ENCODE results near the gene NLRC4. TPM values are rescaled to one million over a fixed set of nuclear protein-coding genes. Genes with fewer than 3 reads are reported as not detected.
"Not testable (repeated sequence)": the region's sequence is repeated elsewhere in the genome, so short reads cannot be mapped to it uniquely, and the experiment has no call there.

Gene NLRC4
- total RNA-seq, 2 donors from 2014 or later, result 0.10 to 0.32 TPM

DNA sequence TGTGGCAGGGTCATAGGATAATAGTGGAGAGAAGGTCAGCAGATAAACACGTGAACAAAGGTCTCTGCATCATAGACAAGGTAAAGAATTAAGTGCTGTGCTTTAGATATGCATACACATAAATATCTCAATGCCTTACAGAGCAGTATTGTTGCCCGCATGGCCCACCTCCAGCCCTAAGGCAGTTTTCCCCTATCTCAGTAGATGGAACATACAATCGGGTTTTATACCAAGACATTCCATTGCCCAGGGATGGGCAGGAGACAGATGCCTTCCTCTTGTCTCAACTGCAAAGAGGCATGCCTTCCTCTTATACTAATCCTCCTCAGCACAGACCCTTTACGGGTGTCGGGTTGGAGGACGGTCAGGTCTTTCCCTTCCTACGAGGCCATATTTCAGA is 11.1 kb upstream of the NLRC4 start:
- ATAC-seq; H3K4me3 Mint-ChIP-seq; H3K36me3 Mint-ChIP-seq (ENCODE audit: low read depth); H3K9me3 ChIP-seq (ENCODE audit: control insufficient read depth, low read length, poor library complexity, severe bottlenecking); DNase-seq; H3K27ac Mint-ChIP-seq: not testable (repeated sequence)
- Mint-ChIP-seq H3K27me3 (peaks cover 14% of the 10 kb centered on the region), H3K4me1 (peaks cover 11% of the 10 kb centered on the region)

GRCh38 chr2:32274289-32274688 is 9.6 kb upstream of the NLRC4 start:
- ATAC-seq (no peak), DNase-seq (no peak)
- Mint-ChIP-seq H3K36me3 (ENCODE audit: low read depth) (no peaks in the 10 kb centered on the region), H3K4me1 (peaks cover 11% of the 10 kb centered on the region), H3K4me3 (no peak overlapping the region), H3K27ac (no peak overlapping the region), H3K27me3 (peaks cover 14% of the 10 kb centered on the region)
- H3K9me3 ChIP-seq (ENCODE audit: control insufficient read depth, low read length, poor library complexity, severe bottlenecking), result no peaks in the 10 kb centered on the region

- ATAC-seq (no peak), DNase-seq (no peak)
- H3K4me3 Mint-ChIP-seq, result no peak overlapping the region
- H3K36me3 Mint-ChIP-seq (ENCODE audit: low read depth), result no peaks in the 10 kb centered on the region
- H3K27ac Mint-ChIP-seq, result no peak overlapping the region
- peaks cover under 1% of the 10 kb centered on the region for H3K4me1 Mint-ChIP-seq
- no peaks in the 10 kb centered on the region for H3K9me3 ChIP-seq (ENCODE audit: control insufficient read depth, low read length, poor library complexity, severe bottlenecking)
- H3K27me3 Mint-ChIP-seq, result peaks cover 14% of the 10 kb centered on the region
These were observed 7.6 kb upstream of the NLRC4 start for GRCh38 chr2:32272279-32272678.

GRCh38 chr2:32271063-32271462 is 6.4 kb upstream of the NLRC4 start:
- no peak overlapping the region for H3K27ac Mint-ChIP-seq
- H3K36me3 Mint-ChIP-seq (ENCODE audit: low read depth), result no peaks in the 10 kb centered on the region
- H3K4me1 Mint-ChIP-seq, result no peaks in the 10 kb centered on the region
- no peak overlapping the region for H3K4me3 Mint-ChIP-seq
- peaks cover 14% of the 10 kb centered on the region for H3K27me3 Mint-ChIP-seq
- ATAC-seq, result no peak
- no peaks in the 10 kb centered on the region for H3K9me3 ChIP-seq (ENCODE audit: control insufficient read depth, low read length, poor library complexity, severe bottlenecking)
- DNase-seq, result no peak

GRCh38 chr2:32262105-32262504 is 2.6 kb downstream of the NLRC4 start:
- Mint-ChIP-seq H3K4me1 (peaks cover 5% of the 10 kb centered on the region), H3K27me3 (peaks cover 3% of the 10 kb centered on the region), H3K4me3 (no peak overlapping the region), H3K36me3 (ENCODE audit: low read depth) (peaks cover 2% of the 10 kb centered on the region), H3K27ac (no peak overlapping the region)
- H3K9me3 ChIP-seq (ENCODE audit: control insufficient read depth, low read length, poor library complexity, severe bottlenecking), result no peaks in the 10 kb centered on the region
- ATAC-seq, result no peak
- DNase-seq, result no peak

DNA sequence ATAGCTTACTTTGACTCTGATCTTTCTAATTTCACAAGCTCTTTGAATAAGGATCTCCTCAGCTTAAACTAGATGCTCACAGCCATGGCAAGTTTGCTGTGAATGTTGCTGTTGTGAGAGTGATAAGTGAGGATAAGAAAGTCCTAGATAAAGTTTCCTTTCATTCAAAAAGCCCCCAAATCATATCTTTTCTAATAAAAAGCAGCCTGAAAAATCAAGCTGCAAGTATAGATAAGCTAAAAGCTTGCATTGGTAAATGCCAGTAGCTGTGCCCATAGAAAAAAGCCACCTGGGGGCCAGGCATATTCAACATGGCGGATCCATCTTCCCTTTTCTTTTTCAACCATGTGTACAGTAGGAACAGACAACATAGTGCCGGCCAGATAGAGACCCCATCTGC is 4.3 kb downstream of the NLRC4 start:
- ATAC-seq (no peak), DNase-seq (no peak)
- peaks cover 5% of the 10 kb centered on the region for H3K4me1 Mint-ChIP-seq
- peaks cover 2% of the 10 kb centered on the region for H3K36me3 Mint-ChIP-seq (ENCODE audit: low read depth)
- H3K9me3 ChIP-seq (ENCODE audit: control insufficient read depth, low read length, poor library complexity, severe bottlenecking), result no peaks in the 10 kb centered on the region
- H3K27me3 Mint-ChIP-seq, result peaks cover 7% of the 10 kb centered on the region
- no peak overlapping the region for H3K4me3 Mint-ChIP-seq
- H3K27ac Mint-ChIP-seq, result no peak overlapping the region

DNA sequence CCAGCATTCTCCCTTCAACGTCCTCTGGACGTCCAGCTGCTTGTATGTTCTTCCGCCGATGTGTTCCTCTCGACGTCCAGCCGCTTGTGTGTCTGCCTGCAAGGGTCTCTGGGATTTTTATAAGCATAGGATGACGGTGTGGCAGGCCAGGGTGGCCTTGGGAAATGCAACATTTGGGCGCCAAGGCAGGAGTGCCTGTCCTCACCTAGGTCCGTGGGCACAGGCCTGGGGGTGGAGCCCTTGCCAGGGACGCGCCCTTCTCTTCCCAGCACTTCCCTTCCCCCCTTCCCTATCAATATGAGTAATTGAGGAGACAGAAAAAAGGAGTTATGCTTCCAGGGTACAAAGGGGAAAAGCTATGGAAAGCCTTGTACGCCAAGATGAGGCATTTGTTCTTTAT is 6.4 kb downstream of the NLRC4 start:
- peaks cover 7% of the 10 kb centered on the region for H3K27me3 Mint-ChIP-seq
- ATAC-seq (no peak), DNase-seq (no peak)
- no peak overlapping the region for H3K27ac Mint-ChIP-seq
- peaks cover 2% of the 10 kb centered on the region for H3K4me1 Mint-ChIP-seq
- H3K36me3 Mint-ChIP-seq (ENCODE audit: low read depth), result peaks cover 2% of the 10 kb centered on the region
- H3K9me3 ChIP-seq (ENCODE audit: control insufficient read depth, low read length, poor library complexity, severe bottlenecking), result no peaks in the 10 kb centered on the region
- no peak overlapping the region for H3K4me3 Mint-ChIP-seq

GRCh38 chr2:32250290-32250689 is 14.4 kb downstream of the NLRC4 start:
- H3K9me3 ChIP-seq (ENCODE audit: control insufficient read depth, low read length, poor library complexity, severe bottlenecking), result no peaks in the 10 kb centered on the region
- no peak for ATAC-seq
- Mint-ChIP-seq H3K27me3 (no peaks in the 10 kb centered on the region), H3K4me1 (no peaks in the 10 kb centered on the region), H3K4me3 (no peak overlapping the region), H3K27ac (no peak overlapping the region), H3K36me3 (ENCODE audit: low read depth) (no peaks in the 10 kb centered on the region)
- no peak for DNase-seq

GRCh38 chr2:32249731-32250236 is 14.9 kb downstream of the NLRC4 start:
- Mint-ChIP-seq H3K4me3 (no peak overlapping the region), H3K4me1 (no peaks in the 10 kb centered on the region), H3K27ac (no peak overlapping the region), H3K36me3 (ENCODE audit: low read depth) (no peaks in the 10 kb centered on the region), H3K27me3 (no peaks in the 10 kb centered on the region)
- H3K9me3 ChIP-seq (ENCODE audit: control insufficient read depth, low read length, poor library complexity, severe bottlenecking), result no peaks in the 10 kb centered on the region
- DNase-seq, result no peak
- ATAC-seq, result no peak

GRCh38 chr2:32248299-32248698 is 16.4 kb downstream of the NLRC4 start:
- no peak overlapping the region for H3K4me3 Mint-ChIP-seq
- no peak overlapping the region for H3K27ac Mint-ChIP-seq
- ATAC-seq (no peak), DNase-seq (no peak)
- H3K36me3 Mint-ChIP-seq (ENCODE audit: low read depth), result no peaks in the 10 kb centered on the region
- H3K4me1 Mint-ChIP-seq, result no peaks in the 10 kb centered on the region
- H3K27me3 Mint-ChIP-seq, result no peaks in the 10 kb centered on the region
- no peaks in the 10 kb centered on the region for H3K9me3 ChIP-seq (ENCODE audit: control insufficient read depth, low read length, poor library complexity, severe bottlenecking)

- no peaks in the 10 kb centered on the region for H3K27me3 Mint-ChIP-seq
- ATAC-seq (no peak), DNase-seq (no peak)
- H3K27ac Mint-ChIP-seq, result no peak overlapping the region
- no peaks in the 10 kb centered on the region for H3K4me1 Mint-ChIP-seq
- H3K9me3 ChIP-seq (ENCODE audit: control insufficient read depth, low read length, poor library complexity, severe bottlenecking), result no peaks in the 10 kb centered on the region
- no peak overlapping the region for H3K4me3 Mint-ChIP-seq
- H3K36me3 Mint-ChIP-seq (ENCODE audit: low read depth), result no peaks in the 10 kb centered on the region
These were observed 17.8 kb downstream of the NLRC4 start for GRCh38 chr2:32246911-32247310.

DNA sequence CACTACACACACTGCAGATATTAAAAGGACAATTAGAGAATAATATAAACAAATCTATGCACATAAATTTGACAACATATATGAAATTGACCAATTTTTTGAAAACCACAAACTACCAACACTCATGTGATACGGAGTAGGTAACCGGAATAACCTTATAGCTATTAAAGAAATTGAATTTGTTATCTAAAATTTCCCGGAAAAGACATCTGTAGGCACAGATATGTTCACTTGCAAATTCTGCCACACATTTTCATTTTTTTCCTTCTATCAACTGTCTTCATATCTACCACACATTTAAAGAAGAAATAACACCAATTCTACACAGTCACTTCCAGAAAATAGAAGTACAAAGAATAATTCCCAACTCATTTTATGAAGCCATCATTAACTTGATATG is 22.4 kb downstream of the NLRC4 start:
- Mint-ChIP-seq H3K4me1 (no peaks in the 10 kb centered on the region), H3K27me3 (no peaks in the 10 kb centered on the region), H3K4me3 (no peak overlapping the region), H3K27ac (no peak overlapping the region), H3K36me3 (ENCODE audit: low read depth) (peaks cover 4% of the 10 kb centered on the region)
- H3K9me3 ChIP-seq (ENCODE audit: control insufficient read depth, low read length, poor library complexity, severe bottlenecking), result no peaks in the 10 kb centered on the region
- no peak for DNase-seq
- no peak for ATAC-seq

- Mint-ChIP-seq H3K36me3 (ENCODE audit: low read depth) (peaks cover 4% of the 10 kb centered on the region), H3K4me3 (no peak overlapping the region), H3K27ac (no peak overlapping the region), H3K4me1 (no peaks in the 10 kb centered on the region), H3K27me3 (no peaks in the 10 kb centered on the region)
- ATAC-seq, result no peak
- no peak for DNase-seq
- H3K9me3 ChIP-seq (ENCODE audit: control insufficient read depth, low read length, poor library complexity, severe bottlenecking), result no peaks in the 10 kb centered on the region
These were observed 26.7 kb downstream of the NLRC4 start for GRCh38 chr2:32237996-32238395.

DNA sequence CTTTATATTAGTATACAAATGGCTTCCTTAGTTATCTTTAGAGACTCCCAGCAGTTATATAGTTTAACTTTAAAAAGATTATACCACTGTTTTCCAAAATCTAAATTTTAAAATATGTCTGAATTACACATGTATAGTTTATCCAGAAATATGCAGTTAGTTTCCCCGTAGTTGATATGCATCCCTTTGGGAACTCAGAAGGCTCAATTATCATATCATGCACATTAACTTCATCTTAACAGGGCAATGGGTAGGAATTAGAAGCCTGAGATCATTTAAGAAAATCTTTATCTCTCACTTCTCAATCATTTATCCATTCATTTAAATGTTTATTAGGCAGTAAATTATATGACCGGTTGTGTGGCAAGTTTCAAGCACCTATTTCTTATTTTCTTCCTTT is 27.2 kb downstream of the NLRC4 start:
- Mint-ChIP-seq H3K4me1 (no peaks in the 10 kb centered on the region), H3K36me3 (ENCODE audit: low read depth) (peaks cover 4% of the 10 kb centered on the region), H3K27me3 (no peaks in the 10 kb centered on the region), H3K27ac (no peak overlapping the region), H3K4me3 (no peak overlapping the region)
- no peak for DNase-seq
- H3K9me3 ChIP-seq (ENCODE audit: control insufficient read depth, low read length, poor library complexity, severe bottlenecking), result no peaks in the 10 kb centered on the region
- ATAC-seq, result no peak

All from T-helper 17 cell (primary cell).